Stimulated activated CD4-positive, alpha-beta T cell treated with anti-CD3 and anti-CD28 coated beads, Interleukin-1b, Interleukin-23, amount 100 ng/mL, for 48 hours (primary cell): ENCODE results near the gene PEA15.

Experiments
- DNase-seq: peaks from one replicate; pipeline ENCODE4 v3.0.0-alpha.2; 2020

Gene PEA15

DNA sequence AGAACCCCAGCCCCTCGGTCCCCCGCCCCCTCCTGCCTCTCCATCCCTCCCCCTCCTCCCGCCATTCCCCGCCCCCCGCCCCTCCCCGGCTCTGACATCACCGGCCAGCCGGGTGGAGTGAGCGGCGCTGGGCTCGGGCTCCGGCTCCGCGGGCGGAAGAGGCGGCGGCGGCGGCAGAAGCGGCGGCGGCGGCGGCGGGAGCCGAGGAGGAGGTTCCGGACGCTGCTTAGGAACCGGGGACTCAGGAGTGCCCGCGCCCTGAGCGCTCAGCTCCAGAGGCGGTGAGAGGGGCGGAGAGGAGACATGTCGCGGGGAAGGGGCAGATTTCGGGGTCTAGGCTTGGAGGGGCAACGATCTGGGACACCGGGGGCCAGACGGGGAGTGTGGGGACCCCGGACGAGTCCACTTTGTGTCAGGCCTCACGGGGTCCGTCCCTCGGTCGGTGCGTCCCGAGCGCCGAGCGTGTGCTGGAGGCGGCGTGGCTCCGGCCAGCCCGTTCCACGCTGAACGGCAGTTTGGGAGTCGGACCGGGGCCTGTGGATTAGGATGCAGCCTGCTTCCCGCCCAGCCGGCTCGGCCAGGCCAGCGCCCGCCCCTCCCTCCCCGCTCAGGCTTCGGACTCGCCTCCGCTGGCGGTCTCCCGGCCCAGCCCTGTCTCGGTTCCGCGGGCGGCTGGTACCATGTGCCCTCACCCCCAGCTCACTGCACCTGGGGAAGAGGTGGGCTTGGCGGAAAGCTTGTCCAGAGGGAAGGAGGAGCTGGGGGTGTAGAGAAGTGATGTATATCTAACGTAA is at the start of gene PEA15:
TSS of gene PEA15 (plus strand) at position 143 of the 794 bp plus-strand sequence. CDS start 6,161 bp downstream, outside the sequence.
- DNase-seq = peak; percentile 63

GRCh38 chr1:160156361-160156760 is 48.8 kb upstream of the PEA15 start:
- DNase-seq = no peak

DNA sequence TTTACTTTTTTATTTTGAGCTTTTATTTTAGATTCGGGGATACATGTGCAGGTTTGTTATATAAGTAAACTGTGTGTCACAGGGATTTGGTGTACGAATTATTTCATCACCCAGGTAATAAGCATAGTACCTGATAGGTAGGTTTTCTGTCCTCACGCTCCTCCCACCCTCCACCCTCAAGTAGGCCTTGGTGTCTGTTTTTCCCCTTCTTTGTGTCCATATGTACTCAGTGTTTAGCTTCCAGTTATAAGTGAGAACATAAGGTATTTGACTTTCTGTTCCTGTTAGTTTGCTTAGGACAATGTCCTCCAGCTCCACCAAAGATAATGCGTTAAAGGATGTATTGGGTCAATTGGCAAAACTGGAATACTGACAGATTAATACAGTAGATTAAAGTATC is 48.0 kb upstream of the PEA15 start:
- DNase-seq = no peak

- DNase-seq = no peak
These were observed 47.2 kb upstream of the PEA15 start for GRCh38 chr1:160158031-160158430.

- no peak for DNase-seq
These were observed 46.6 kb upstream of the PEA15 start for GRCh38 chr1:160158534-160158933.

GRCh38 chr1:160159846-160160245 is 45.3 kb upstream of the PEA15 start:
- no peak for DNase-seq

GRCh38 chr1:160161965-160162705 is 43.0 kb upstream of the PEA15 start:
- no peak for DNase-seq

DNA sequence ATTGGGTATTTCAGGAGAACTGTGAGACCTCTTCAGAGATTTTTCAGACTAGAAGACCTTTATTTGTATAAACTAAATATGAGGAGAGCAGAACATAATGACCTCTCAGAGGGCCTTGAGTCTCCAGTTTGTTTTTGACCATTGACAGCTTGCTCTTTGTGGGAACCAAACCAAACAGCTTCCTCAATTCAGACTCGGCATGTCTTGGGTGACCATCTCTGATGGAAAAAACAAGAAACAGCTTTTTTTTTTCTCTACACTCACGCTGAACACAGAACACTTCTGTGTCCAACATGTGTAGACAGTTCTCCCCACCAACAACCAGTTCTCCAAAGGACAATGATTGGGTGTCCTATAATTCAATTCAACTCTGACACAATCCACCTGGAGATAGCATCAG is 42.3 kb upstream of the PEA15 start:
- no peak for DNase-seq

- no peak for DNase-seq
These were observed 41.6 kb upstream of the PEA15 start for GRCh38 chr1:160163615-160164014.

GRCh38 chr1:160164121-160164520 is 41.1 kb upstream of the PEA15 start:
- DNase-seq = no peak

- DNase-seq = no peak
These were observed 38.9 kb upstream of the PEA15 start for GRCh38 chr1:160166166-160166868.

DNA sequence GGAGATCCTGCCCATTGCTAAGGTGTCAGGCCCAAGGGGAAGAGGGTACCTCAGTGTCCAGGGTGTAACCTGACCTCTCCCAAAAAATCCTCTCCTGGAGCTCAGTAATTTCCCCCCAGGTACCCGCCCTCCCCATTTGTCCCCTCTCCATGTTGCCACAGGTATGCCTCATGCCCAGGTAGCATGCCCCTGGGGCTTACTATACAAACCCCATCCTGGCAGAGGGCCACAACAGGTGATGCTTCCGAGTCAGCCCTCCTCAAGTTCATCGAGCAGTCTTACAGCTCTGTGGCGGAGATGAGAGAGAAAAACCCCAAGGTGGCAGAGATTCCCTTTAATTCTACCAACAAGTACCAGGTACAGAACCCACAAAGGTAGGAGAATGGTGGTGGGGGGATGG is 38.1 kb upstream of the PEA15 start:
- DNase-seq = no peak

GRCh38 chr1:160167580-160167979 is 37.6 kb upstream of the PEA15 start:
- DNase-seq = peak; percentile 40

GRCh38 chr1:160168016-160168415 is 37.2 kb upstream of the PEA15 start:
- no peak for DNase-seq

GRCh38 chr1:160168609-160169369 is 36.4 kb upstream of the PEA15 start:
- no peak for DNase-seq

DNA sequence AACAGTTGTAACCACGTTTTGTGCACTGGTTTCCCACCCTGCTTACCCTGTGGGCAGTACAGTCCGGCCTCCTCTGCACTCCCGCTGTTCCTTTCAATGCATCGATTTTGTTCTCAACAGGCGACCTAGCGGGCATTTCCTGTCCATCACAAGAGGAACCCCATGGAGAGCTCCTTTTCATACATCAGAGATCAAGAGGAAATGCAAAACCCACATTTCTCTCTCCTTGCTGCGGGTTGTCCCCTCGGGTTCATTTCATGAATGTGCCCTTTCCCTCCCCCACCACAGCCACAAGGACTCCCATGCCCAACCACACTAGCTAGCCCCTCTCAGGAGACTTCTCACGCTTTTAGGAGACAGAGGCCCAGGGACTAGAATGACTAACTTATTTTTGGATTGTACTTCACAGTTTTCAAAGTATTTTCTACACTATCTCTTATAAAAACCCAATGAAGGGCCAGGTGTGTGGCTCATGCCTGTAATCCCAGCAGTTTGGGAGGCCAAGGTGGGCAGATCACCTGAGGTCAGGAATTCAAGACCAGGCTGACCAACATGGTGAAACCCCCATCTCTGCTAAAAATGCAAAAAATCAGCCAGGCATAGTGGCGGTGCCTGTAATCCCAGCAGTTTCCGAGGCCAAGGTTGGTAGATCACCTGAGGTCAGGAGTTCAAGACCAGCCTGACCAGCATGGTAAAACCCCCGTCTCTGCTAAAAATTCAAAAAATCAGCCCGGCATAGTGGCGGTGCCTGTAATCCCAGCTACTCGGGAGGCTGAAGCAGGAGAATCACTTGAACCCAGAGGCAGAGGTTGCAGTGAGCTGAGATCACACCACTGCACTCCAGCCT is 35.4 kb upstream of the PEA15 start:
- peak; percentile 51 for DNase-seq

DNA sequence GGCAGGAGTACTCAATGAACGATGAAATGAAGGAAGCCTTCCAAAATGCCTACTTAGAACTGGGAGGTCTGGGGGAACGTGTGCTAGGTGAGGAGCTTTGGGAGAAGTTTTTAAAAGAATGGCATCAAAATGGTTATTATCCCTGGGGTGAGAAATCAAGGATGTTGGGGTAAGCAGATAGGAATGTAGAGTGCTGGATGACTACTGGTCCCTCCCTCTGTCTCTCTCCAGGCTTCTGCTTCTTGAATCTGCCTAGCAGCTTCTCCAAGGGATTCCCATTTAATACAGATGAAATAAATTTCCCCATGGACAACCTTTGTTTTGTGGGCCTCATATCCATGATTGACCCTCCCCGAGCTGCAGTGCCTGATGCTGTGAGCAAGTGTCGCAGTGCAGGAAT is 33.8 kb upstream of the PEA15 start:
- no peak for DNase-seq

DNA sequence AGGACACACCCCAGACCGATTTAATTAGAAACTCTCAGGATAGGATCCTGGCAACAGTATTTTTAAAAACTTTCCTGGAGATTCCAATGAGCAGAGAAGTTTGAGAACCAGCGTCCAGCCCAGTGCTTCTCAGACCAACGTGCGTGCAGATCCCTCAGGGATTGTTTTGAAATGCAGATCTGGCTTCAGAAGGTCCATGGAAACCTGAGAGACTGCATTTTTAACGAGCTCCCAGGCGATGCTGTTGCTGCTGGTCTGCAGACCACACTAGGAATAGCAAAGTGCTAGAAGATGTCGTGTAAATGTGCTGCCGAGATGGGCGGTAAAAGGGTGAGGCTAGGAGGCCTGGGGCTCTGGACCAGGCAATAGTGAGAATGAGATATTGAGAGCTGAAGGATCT is 33.2 kb upstream of the PEA15 start:
- DNase-seq = no peak

GRCh38 chr1:160177231-160177630 is 28.0 kb upstream of the PEA15 start:
- no peak for DNase-seq

- no peak for DNase-seq
These were observed 27.5 kb upstream of the PEA15 start for GRCh38 chr1:160177667-160178066.

DNA sequence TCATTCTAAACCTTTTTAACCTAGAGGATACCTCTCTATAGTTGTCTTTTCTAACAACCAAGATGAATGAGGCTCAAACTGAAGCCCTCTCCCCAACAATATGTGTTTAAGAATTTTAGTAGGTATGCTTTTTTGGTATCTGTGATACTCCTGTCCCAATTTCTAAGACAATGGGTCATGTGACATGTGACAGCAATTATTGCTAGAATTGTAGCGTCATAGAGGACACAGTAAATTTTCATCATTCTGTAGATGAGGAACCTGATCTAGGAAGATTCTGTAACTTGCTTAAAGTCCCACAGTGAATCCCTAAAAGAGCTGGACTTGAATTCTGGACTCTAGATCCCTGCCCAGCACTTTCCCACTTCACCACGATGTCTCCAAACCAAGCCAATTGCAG is 26.5 kb upstream of the PEA15 start:
- DNase-seq = no peak

GRCh38 chr1:160179336-160179735 is 25.8 kb upstream of the PEA15 start:
- DNase-seq = no peak
